ENCODE measurements around the gene RLF. TPM values are rescaled to one million over a fixed set of nuclear protein-coding genes. Genes with fewer than 3 reads are reported as not detected.
"Not testable (repeated sequence)": the region's sequence is repeated elsewhere in the genome, so short reads cannot be mapped to it uniquely, and the experiment has no call there.

Gene RLF
- total and polyA plus RNA-seq, 9 donors = 6.9 to 29.3 (median 18.0) TPM

- TF ChIP-seq POLR2A (IDR thresholded peaks at IDR 0.05) (no peak), CTCF (IDR thresholded peaks at IDR 0.05) (no peak), EP300 (IDR thresholded peaks at IDR 0.05) (no peak)
- Histone ChIP-seq H3K36me3 (no peaks in the 10 kb centered on the region), H3K27ac (no peak overlapping the region), H3K4me3 (no peak overlapping the region), H3K27me3 (no peaks in the 10 kb centered on the region), H3K4me1 (ENCODE audit: insufficient read depth) (peaks cover 6% of the 10 kb centered on the region), H3K9me3 (no peaks in the 10 kb centered on the region)
- intact Hi-C loops (cut with DNase I) = no loop called here
- 83 to 87% (median 85%) methylated on average over 3 of the region's 3 CpGs for WGBS, 3 donors
- no peak for DNase-seq
These were observed 9.8 kb downstream of the RLF start for GRCh38 chr1:40171036-40171435.

- Histone ChIP-seq H3K4me3 (no peak overlapping the region), H3K9me3 (no peaks in the 10 kb centered on the region), H3K4me1 (ENCODE audit: insufficient read depth) (peaks cover 6% of the 10 kb centered on the region), H3K36me3 (no peaks in the 10 kb centered on the region), H3K27me3 (no peaks in the 10 kb centered on the region), H3K27ac (no peak overlapping the region)
- no peak for DNase-seq
- TF ChIP-seq CTCF (IDR thresholded peaks at IDR 0.05) = no peak
- TF ChIP-seq POLR2A (IDR thresholded peaks at IDR 0.05) = no peak
- TF ChIP-seq EP300 (IDR thresholded peaks at IDR 0.05) = no peak
- intact Hi-C loops (cut with DNase I) = no loop called here
- 85 to 93% (median 87%) methylated on average over 3 of the region's 3 CpGs for WGBS, 3 donors
These were observed 13.6 kb downstream of the RLF start for GRCh38 chr1:40174788-40175187.

GRCh38 chr1:40176989-40177388 lies 15.8 kb downstream of the RLF start:
- H3K36me3 ChIP-seq; H3K27ac ChIP-seq; H3K27me3 ChIP-seq; H3K4me3 ChIP-seq; DNase-seq; intact Hi-C loops (cut with DNase I); H3K9me3 ChIP-seq; H3K4me1 ChIP-seq (ENCODE audit: insufficient read depth): not testable (repeated sequence)
- 91 to 94% (median 91%) methylated on average over 15 of the region's 15 CpGs for WGBS, 3 donors

GRCh38 chr1:40178200-40178599 lies 17.0 kb downstream of the RLF start:
- intact Hi-C loops (cut with DNase I) = no loop called here

More at GRCh38 chr1:40178200-40178599, 17.0 kb downstream of the RLF start:
- Histone ChIP-seq H3K4me3 (no peak overlapping the region), H3K27ac (no peak overlapping the region), H3K4me1 (ENCODE audit: insufficient read depth) (peaks cover 1% of the 10 kb centered on the region), H3K27me3 (no peaks in the 10 kb centered on the region), H3K9me3 (no peaks in the 10 kb centered on the region), H3K36me3 (no peaks in the 10 kb centered on the region)
- TF ChIP-seq EP300 (IDR thresholded peaks at IDR 0.05) (no peak), CTCF (IDR thresholded peaks at IDR 0.05) (no peak), POLR2A (IDR thresholded peaks at IDR 0.05) (no peak)
- DNase-seq = no peak
- WGBS, 3 donors = 56 to 68% (median 62%) methylated on average over 2 of the region's 2 CpGs
